Measurements from ENCODE around the gene TNXB. TPM values are rescaled to one million over a fixed set of nuclear protein-coding genes. Genes with fewer than 3 reads are reported as not detected.
"Not testable (repeated sequence)": the region's sequence is repeated elsewhere in the genome, so short reads cannot be mapped to it uniquely, and the experiment has no call there.

The TNXB gene
- total RNA-seq, 1 donor from 2014 or later, result 64.1 TPM

DNA sequence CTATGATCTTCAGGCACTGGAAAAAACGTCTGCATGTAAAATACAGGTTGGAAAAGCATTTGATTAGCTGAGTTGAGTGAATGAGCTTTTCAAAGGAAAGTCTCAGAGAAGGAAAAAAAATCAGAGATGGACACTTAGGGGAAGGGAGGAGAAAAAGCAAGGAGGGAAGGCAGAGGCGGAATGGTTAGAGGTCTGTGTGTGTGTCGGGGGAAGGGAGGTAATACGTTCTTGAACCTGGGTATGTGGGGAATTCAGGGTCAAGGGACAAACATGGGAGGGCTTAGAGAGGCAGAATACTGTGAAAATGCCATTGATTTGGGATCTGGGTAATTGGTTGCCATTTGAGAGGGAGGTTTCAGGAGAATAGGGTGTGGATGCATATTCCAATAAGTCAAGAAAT, 37.5 kb upstream of the TNXB start:
- intact Hi-C loops (cut with micrococcal nuclease), result no loop called here
- ATAC-seq (no peak), DNase-seq (no peak)

DNA sequence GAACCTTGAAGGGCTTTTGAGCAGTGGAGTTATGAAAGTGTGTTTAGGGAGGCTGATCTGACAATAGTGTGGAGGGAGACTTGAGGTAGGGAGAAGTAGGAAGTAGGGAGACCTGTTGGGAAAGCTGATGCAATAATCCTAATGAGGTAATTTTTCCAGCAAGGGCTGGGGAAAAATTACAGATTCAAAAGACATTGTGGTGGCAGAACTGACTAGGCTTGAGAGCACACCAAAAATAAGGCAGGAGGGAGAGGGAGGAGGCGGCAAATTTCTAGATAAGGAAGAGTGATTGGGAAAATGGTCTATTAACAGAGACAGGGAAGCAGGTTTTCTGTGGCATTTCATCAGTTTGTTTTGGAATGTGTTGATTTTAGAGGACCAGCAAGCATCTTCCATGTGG, 37.1 kb upstream of the TNXB start:
- intact Hi-C loops (cut with micrococcal nuclease), result no loop called here
- ATAC-seq (no peak), DNase-seq (no peak)

DNA sequence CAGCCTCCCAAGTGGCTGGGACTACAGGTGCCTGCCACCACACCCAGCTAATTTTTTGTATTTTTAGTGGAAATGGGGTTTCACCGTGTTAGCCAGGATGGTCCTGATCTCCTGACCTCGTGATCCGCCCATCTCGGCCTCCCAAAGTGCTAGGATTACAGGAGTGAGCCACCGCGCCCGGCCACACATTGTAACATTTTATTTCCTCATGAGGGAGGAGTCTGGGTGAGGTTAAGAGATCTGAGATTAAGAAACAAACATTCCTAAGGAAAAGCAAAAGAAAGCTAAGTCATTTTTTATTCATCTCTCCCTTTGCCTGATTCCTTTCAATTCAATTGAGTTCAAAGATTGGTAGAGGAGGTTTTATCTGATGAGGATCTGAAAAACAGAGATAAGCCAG, 35.1 kb upstream of the TNXB start:
- intact Hi-C loops (cut with micrococcal nuclease); ATAC-seq; DNase-seq: not testable (repeated sequence)

DNA sequence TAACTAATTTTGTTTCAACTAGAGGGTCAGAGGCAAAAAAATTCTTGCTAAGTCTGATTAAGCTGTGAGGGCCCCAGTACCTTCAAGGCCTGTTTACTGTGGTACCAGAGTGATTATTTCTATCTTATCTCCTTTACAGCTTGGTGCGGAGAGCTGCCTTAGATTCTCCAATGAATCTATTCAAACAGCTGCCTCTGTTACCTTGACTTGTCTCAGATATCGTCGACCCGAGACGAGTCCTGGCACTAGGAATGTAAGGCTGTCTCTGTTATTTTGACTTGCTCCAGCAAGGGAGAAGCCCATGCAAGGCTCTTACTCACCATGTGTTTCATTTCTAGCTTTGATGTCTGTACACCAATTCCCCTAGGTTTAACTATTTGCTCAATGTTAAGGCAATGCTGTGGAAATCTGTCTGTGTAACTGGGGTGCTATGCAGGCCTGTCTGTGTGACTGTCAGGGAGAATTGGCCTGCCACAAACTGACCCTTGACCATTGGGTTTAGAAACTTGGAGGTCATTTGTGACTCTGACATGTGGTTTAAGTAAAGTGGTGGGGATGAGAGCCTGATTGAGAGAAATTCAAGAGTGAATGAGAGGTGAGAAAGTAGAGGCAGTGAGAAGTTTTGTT, 31.4 kb upstream of the TNXB start:
- intact Hi-C loops (cut with micrococcal nuclease), result no loop called here
- no peak for ATAC-seq
- DNase-seq, result no peak

DNA sequence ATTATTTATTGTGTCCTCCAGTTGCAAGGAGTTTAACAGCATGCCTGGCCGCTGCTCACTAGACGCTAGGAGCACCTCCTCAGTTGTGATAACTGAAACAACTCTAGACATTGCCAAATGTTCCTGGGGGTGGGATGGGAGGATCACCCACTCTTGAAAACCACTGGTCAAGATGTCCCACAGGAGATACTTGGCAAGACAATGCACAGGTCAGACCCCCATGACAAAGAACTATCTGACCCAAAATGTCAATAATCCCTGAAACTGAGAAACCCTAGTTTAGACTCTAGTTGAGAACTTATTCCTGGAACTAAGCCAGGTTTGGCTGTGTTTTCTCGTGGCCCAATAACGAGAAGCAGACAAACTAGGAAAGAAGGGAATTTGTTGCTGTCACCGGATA, 30.5 kb upstream of the TNXB start:
- DNase-seq (no peak), ATAC-seq (no peak)
- intact Hi-C loops (cut with micrococcal nuclease), result no loop called here

DNA sequence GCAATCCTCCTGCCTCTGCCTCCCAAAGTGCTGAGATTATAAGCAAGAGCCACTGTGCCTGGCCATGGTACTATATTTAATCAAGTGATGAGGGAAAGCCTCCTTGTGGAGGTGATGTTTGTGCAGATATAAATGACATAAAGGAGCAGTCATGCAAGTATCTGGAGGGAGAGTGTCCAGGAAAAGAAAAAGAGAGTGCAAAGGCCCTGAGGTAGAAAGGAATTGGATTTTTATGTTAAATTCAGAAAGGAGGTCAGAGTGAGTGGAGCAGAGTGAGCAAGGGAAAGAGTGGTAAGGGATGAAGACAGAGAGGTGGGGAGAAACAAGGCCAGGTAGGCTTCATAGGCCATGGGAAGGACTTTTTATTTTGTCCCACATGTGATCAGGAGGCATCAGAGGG, 28.3 kb upstream of the TNXB start:
- ATAC-seq, result no peak

DNA sequence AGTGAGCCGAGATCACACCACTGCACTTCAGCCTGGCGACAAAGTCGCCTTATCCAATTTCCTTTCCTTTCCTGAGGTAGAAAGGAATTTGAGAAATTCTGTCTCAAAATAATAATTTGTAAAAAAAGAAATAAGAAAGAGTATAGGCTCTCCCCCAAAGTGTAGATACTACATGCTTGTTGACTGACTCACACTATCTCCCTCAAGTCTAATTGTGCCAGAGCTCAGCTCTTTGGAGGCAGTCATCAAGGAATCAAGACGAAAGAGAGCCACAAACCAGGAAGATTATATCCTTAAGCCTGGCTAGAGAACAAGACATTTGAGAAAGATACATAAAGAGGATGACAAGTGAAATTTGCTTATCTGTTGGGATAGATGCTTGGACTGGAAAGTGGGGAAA, 24.6 kb upstream of the TNXB start:
- no peak for DNase-seq
- no peak for ATAC-seq
- intact Hi-C loops (cut with micrococcal nuclease), result no loop called here

More for the DNA sequence above, 28.3 kb upstream of the TNXB start:
- intact Hi-C loops (cut with micrococcal nuclease), result no loop called here
- DNase-seq, result no peak

DNA sequence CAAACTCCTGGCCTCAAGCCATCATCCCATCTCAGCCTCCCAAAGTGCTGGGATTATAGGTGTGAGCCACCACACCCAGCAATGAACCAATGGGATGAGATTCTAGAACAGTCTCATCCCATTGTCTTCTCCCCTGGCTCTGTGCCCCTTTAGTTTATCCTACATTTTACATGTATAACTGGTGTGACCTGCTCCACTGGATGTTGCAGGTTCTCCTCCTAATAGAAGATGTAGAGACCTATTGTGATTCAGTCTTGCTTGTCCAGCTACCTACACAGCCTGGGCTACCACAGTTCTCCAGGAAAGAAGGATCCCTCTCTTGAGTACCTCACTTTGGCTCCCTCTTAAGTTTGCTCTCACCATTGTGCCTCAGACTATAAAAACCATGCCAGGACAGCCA, 23.0 kb upstream of the TNXB start:
- intact Hi-C loops (cut with micrococcal nuclease), result no loop called here

DNA sequence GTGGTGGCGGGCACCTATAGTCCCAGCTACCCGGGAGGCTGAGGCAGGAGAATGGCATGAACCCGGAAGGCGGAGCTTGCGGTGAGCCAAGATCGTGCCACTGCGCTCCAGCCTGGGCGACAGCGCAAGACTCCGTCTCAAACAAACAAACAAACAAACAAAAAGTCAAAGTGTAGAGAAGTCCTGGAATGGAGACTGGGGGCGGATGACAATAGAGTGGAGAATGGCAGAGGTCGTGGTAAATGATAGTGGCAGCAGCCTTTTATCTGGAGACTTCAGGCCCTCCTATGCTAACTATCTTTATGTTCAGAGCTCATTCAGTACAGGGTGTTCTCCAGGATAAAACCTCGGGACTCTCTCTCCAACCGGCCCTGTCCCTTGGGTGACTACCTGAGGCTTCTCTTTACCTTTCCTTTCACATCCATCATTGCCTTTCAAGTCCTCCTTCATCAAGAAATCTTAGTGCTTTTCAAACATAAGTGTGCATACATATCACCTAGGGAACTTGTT, 22.4 kb upstream of the TNXB start:
- no peak for DNase-seq
- no peak for ATAC-seq
- intact Hi-C loops (cut with micrococcal nuclease), result no loop called here

More for the DNA sequence above, 23.0 kb upstream of the TNXB start:
- no peak for ATAC-seq
- DNase-seq, result no peak

DNA sequence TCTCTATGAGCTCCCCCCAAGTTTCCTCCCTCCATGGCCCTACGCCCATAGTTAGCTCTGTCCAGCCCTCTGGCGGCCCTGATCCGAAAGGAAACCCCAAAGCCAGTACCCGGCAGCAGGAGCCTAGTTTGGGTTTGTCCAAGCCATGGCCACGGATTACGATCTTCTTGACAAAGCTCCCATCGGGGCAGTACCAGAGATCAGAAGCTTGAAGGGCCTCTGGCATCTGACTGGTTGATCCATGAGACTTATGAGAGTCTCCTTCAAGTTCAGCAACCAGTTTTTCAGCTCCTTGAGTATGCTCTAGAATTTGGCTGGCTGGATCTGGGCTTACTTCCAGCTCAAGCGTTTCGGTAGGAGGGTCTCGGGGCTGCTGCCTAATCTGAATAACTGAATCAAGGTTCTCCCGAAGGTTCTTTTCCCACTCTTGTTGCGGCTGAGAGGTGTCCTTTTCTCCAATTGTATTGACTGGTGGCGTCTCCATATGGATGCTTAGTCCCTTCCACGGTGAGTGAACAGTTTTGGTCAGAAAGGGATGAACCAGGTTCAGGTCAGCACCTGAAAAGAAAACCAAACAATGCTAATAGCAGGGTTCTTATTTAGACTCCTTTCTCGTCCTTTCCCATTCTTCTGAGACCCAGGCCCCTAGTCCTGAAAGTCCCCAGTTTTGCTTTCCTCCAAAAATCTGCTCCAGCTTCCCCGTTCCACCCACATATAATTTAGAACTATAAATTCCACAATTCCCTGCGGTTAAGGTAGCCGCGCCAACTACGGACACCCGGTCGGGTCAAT, 20.4 kb upstream of the TNXB start:
- ATAC-seq, result peak; percentile 61
- intact Hi-C loops (cut with micrococcal nuclease), result loop anchor here (10.0 kb wide), 1 partner anchor 45 kb away; the partner anchor contains the start of genes AGPAT1 and RNF5
- DNase-seq, result no peak

DNA sequence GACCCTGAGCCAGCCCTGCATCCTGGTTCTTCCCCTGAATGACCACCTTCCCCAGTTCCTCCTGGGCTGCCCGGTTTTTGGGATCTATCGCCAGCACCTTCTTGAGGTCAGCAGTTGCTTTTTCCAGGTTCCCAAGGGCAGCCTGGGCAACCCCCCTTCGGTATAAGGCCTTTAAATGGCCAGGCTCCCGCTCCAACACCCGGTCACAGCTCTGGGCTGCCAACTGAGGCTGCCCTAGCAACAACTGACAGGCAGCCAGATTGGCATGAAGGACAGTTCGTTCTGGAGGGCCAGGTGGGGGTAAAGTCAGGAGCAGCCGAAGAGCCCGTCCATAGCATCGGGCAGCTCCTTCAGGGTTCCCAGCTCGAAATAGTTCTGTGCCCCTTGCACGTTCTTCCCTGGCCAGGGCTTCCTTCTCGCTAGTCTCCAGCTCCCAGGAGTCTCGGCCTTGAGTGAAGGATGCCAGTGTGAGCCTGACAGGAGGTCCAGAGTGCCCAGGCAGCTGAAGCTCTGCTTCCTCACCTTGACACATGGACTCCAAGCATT, 19.7 kb upstream of the TNXB start:
- no peak for ATAC-seq
- intact Hi-C loops (cut with micrococcal nuclease), result loop anchor here (10.0 kb wide), 1 partner anchor 46 kb away; the partner anchor contains the start of genes AGPAT1 and RNF5
- no peak for DNase-seq

DNA sequence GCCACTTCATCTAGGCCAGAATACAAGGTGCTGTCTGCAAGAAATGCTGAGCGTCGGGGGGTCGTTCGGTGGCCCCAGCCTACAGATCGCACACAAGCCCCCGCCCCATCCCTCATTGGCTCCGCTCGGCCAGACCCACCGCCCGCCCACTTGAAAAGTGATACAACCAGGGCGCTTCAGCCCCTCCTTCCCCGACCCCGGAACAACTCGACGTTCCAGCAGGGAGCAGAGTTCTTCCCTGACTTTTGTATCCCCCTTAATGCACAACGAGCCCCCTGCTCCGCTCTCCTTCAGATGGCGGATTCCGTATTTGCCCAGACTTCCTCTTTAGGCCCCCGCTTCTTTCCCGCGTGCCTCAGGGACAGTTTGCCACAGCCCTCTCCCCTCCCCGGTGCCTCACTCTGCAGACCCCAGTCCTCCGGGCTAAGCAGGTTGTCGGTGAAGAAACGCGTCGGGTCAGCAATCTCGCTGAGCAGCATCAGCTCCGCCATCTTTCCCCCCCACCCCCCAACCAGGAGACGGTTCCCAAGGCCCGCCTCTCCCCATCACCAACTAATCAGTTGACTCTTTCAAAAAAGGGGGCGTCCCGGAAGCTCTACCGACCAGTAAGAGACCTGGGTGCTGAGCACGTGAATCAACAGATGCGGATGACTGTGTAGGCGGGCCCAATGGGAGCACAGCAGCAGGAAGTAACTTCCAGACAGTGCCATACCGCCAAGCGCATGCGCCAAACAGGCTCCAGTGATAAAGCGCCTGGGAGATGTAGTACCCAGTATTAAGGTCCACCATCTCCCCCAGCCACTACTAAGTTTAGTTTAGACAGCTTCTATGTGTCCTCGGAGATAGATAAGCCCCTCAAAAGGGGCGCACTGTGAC, 18.8 kb upstream of the TNXB start, which contains the start of gene ATF6B:
TSS of gene ATF6B (minus strand) at position 530 of the 876 bp plus-strand sequence. CDS start at position 491, 39 bp downstream.
- DNase-seq (peak; percentile 97), ATAC-seq (peak; percentile 93)
- intact Hi-C loops (cut with micrococcal nuclease), result loop anchor here (10.0 kb wide), 1 partner anchor 47 kb away; the partner anchor contains the start of genes AGPAT1 and RNF5

DNA sequence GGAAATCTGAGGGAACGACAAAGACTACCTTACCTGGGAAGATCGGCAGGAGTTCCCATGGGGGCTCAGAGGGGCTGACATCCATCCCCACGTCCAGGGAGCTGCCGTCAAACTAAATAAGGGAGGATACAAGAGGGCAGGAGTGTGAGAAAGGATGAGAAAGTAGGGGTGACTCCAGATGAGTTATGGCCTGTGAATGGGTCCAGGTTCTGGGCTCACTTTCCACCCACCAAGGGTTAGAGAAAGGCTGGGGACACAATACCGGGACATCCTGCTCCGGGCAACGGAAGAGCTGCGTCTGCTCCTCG, 18.2 kb upstream of the TNXB start:
- DNase-seq, result no peak
- intact Hi-C loops (cut with micrococcal nuclease), result loop anchor here (10.0 kb wide), 1 partner anchor 47 kb away; the partner anchor contains the start of genes AGPAT1 and RNF5
- ATAC-seq, result no peak

DNA sequence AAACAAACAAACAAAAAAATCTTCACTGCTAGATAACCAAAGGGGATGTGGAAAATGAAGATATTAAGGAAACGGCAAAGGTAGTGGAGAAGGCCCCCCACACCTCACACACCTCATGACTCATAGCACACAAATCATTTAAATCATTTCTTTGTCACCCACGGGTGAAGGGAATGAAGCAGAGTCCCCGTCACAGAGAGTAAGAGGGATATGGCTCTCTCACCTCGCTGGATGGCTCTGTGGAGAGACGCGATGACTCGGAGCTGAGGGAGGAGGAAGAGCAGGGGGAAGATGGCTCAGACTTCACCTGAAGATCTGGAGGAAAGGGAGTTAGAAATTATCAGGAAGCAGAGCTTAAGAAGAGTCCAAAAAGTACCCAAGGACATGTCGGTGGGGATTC, 17.7 kb upstream of the TNXB start:
- no peak for ATAC-seq
- no peak for DNase-seq
- intact Hi-C loops (cut with micrococcal nuclease), result loop anchor here (10.0 kb wide), 1 partner anchor 48 kb away; the partner anchor contains the start of genes AGPAT1 and RNF5

DNA sequence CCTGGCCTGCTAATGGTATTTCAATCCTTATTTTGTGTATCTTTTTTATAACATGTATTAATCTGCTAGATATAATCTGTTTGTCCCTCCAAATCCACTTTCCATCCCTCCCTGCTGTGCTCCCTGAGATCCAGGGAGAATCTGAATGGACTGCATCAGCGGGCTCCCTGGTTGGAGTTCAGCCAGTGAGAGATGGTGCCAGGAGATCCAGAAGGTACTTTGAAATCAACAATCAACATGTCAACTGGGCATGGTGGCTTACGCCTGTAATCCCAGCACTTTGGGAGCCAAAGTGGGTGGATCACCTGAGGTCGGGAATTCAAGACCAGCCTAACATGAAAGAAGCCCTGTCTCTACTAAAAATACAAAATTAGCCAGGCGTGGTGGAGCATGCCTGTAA, 14.5 kb upstream of the TNXB start:
- intact Hi-C loops (cut with micrococcal nuclease), result loop anchor here (10.0 kb wide), 1 partner anchor 51 kb away; the partner anchor contains the start of genes AGPAT1 and RNF5
- ATAC-seq (no peak), DNase-seq (no peak)

DNA sequence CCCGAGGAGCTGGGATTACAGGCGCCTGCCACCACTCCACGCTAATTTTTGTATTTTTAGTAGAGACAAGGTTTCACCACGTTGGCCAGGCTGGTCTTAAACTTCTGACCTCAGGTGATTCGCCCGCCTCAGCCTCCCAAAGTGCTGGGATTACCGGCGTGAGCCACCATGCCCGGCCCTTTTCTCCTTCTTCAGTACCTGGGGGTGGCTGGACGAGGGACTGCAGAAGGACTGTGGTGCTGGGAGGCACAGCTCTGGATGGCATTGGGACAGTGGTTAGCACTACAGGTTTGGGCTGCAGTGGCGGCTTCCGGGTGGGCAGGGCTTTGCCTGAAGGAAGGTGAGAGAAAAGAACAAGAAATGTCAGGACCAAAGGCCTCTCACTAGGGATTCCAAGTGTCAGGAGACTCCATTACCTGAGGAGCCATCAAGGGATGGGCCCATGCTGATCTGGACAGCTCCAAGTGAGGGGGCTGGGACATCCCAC, 11.5 kb upstream of the TNXB start:
- no peak for ATAC-seq
- DNase-seq, result no peak
- intact Hi-C loops (cut with micrococcal nuclease), result loop anchor here (10.0 kb wide), 1 partner anchor 54 kb away; the partner anchor contains the start of genes AGPAT1 and RNF5

DNA sequence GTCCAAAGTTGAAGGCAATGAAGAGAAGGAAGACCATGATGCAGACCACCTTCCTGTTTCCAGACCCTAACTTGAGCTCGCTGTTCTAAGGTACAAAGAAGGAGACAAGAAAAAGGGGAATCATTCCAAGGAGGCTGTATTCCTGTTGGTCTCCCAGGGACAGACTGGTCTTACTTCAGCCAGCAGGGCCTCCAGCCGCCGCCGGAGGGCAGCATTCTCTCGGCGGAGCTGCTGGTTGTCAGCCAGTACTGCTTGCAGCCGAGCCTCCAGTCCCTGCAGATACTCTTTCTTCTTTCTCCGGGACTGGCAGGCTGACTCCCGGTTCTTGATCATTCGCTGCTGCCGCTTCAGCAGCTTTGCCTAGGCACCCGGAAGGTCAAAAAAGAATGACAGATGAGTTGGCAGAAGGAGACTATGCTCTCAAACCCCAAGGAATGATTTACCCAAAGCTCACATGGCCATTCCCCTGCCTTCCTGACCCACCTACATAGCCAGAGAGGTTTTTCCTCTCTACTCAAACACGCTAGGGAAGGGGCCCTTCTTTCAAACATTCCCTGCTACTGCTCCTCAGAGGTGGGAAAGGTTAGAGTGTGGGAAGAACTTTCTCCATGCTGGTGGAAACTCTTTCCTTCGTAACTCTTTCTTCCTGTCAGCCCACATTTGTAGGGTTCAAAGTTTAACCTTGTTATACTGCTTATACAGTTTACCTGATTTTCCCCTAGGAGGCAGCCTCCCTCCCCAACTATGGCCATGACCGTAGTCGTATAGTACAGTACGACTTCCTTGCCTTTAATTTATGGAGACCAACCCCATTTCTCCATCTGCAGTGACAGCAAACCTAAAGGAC, 9.9 kb upstream of the TNXB start:
- peak; percentile 76 for ATAC-seq
- intact Hi-C loops (cut with micrococcal nuclease), result no loop called here
- peak; percentile 92 for DNase-seq

DNA sequence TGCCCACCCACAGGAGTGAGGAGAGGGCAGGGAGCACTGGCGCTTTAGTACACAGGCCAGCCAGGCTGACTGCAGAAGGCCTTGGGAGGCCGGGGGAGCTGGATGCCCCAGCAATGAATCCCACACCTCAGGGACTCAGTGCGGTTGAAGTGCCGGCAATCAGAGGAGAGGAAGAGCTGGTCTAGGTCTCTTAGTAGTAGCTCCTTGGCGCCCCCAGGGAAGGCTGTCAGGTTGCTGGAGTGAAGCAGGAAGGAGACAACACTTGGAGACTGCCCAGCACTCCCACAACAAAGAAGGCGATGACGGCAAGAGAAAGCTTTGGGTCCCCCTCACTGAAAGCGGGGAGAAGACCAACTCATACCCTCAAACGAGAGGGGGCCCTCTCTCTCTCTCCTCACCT, 8.3 kb upstream of the TNXB start:
- no peak for ATAC-seq
- no peak for DNase-seq
- intact Hi-C loops (cut with micrococcal nuclease), result no loop called here
